CD4-positive, alpha-beta T cell treated with Interleukin-10 for 1 hour (primary cell): ENCODE data around the gene TGFA.

Experiments used
- DNase-seq: peaks from one replicate; pipeline ENCODE4 v3.0.0-alpha.2; 2020

Gene TGFA

DNA sequence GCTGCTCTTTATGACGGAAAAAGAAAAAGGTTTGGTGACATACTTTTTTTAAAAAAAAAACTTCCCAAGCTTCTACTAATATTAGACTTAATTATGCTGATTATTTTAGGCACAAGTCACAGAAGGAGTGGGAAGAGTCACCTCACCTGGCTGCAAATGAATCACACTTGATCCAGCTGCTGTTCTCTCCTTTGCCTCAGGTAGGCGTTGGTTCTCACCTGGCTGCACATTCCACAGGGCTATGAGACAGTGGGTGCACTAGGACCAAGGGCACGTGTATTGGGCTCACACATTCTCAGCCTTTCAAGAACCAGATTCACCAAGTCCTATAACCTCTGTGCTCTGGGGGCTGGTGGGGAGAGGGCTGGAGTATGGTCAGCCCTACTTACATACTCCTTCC, 93.3 kb downstream of the TGFA start:
- DNase-seq, result no peak

- no peak for DNase-seq
Measured at GRCh38 chr2:70458661-70459060, 95.0 kb downstream of the TGFA start.

DNA sequence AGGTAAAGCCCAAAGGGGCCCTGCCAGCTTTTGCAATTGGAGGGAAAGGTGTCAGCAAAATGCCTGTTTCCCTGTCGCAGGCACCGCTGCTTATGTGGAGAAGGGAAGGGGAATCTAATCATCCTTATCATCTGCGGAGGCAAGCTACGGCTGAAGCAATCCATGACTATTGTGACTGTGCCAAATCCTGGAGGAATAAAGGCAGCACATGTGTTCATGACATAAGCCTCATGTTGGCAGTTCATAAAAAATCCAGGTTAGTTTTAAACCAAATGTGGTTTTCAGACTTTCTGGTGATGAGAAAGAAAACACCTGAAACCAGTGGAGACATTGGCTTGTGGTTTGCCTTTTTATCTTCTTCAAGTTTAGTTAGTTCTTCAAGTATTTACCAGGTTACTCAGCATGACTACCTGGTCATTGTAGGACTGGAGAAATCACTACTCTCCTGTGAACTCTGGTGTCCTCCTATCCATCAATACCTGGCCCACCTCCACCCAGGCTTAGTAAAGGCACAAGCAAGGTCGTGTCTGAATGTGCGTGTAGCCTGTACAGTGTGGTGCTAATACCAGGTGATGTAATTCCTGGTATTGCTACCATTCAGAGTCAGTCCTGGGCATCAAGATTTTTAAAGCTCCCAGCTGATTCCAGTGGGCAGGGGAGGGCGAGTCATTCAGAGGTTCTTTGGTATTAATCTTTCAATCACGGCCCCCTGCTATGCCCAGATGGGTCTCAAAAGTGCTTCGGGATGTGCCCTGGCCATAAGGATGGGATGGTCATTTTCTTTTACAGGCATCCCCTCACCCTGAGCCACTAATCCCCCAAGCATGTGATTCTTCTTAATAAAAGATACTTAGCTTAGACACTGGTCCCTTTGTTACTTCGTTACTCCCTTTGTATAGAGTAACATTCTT, 96.8 kb downstream of the TGFA start:
- no peak for DNase-seq

DNA sequence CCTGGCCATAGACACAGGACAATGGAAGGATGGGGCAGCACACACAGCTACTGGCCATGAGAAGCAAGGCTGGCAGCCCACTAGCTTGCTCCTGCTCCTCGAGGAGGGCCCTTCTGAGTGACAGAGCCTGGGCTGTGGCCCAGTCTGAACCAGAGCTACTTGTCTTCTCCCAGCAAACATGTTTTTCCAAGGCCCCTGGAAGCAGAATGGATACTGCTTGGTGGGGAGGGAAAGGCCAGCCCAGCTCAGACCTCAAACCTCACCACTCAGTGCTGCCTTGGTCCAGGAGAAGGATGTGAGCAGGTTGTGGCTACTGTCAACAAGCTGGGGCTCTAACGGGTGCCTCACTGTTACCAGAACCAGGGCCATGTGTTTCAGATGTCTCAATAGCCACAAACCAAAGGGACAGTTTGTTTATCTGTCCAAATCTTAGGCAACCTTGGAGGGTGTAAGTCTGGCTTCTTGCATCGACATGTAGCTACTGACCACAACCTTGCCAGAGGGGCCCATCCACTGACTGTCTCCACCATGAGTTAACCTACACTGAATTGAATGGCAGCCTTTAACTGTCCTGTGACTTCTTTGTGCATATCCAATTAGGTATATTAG, 98.6 kb downstream of the TGFA start:
- no peak for DNase-seq

DNA sequence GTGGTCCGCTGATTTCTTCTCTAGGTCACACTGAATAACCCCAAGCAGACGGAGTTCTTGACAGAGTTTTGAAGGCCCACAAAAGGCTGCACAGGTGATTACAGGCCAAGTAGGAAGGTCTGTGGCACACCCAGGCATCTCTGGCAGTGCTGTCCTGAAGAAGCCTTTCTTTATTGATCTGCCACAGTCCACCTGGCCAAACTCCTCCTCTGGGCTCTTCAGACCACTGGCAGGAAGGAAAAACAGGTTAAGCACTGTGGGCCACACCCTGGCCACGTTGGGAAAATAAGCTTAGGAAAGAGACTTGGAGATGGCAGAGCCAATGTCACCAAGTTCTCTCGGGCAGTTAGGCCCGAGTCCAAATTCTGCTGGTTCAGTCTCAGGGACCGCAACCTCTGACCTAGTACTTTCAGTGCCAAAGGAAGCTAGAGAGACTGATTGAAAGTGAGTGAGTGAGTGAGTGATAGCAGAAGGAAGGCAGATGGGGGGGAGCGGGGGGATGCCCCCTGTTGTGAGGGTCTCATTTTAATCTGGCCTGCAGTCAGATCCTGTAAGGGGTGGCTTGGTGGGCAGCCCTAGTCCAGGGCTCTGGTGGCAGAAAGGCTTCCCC, 102.9 kb downstream of the TGFA start:
- no peak for DNase-seq

DNA sequence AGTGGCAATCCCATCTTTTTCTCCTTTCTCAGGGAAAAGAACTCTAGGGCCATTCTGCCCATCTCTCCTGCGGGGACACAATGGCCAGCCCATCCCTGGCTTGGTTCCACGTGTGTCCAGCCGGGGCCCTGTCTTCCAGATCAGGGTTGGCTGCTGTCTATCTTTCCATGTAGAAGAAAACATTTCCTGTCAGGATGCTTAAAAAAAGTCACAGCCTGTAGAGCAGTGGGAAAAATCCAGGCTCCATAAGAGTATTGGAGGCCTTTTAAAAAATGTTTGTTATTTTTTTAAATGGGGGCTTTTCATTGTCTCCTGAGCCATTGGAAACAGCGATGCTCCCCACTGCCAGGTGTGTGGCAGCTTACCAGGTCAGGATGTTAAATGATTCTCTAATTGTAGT, 105.6 kb downstream of the TGFA start:
- no peak for DNase-seq

DNA sequence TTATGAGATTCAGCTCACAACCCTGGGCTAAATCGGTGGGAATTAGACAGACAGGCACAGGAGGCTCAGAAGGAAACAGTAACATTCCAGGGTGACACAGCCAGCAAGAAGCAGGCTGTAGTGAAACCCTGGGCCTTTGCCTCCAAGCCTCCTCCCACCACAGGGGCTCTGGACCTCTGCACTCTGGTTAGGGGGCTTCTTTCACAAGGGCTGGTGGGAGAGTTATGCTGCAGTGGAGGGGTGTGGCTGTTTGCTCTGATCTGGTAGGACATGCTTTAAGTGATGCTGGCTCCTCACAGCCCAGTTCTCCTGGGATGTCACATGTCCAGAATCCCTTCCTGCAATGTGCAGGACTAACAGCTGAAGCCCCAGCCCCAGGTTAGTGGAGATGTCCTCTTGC, 109.9 kb downstream of the TGFA start:
- DNase-seq, result no peak

- DNase-seq, result no peak
Measured at GRCh38 chr2:70443078-70443465, 110.6 kb downstream of the TGFA start.

DNA sequence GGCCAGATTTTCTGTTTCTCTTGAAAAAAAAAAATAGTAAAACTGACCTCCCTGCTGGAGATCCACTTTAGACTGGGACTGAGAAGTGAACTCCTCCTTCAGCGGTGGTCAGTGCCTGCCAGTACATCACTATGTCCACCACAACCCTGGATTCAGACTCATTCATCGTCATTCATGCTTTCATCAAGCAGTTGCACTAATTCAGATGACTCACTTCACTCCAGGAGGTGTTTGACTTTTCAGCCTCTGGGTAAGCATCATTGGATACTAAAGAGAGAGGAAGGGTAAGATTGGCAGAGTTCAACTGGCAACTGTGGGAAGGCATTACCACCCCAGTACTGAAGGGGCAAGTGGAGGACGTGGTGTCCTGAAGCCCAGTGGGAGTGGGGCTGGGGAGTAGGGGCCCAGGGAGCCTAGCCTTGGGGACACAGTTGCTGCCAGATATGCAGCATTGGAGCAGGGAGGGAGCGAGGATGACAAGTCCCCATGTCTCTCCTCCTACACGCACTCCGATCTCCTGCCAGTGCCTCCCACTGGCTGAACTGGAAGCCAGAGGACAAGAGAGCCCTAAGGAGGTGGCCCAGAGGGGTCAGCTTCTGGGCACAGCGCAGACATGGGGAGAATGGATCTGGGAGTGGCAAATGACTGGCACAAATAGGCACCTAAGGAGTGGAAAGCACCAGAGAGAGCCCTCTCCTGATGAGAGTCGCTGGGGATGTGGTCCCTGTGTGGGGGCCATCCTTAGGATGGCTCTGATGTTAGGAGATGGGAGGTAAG, 111.1 kb downstream of the TGFA start:
- DNase-seq, result no peak

DNA sequence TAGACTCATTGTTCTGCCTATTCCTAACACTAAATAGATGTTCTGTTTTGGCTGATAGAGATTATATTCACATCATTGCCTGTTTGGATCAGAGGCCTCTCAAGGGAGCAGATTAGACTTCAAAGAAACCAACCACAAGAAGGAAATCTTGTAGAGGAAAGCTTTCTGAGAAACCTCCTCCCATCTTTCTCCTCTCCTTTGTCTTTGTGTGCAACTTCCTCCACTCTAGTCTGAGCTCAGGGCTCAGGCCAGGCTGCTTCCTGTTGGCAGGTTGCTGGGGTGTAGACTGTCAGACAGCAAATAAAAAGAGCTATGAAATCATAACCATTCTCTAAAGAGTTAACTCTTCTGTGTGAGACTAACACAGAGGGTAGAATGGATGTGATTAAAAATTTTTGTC, 113.0 kb downstream of the TGFA start:
- peak; percentile 51 for DNase-seq

GRCh38 chr2:70435138-70435537, 118.5 kb downstream of the TGFA start:
- no peak for DNase-seq

- no peak for DNase-seq
Measured at GRCh38 chr2:70433315-70433714, 120.3 kb downstream of the TGFA start.

- no peak for DNase-seq
Measured at GRCh38 chr2:70431716-70432347, 121.8 kb downstream of the TGFA start.

- DNase-seq, result no peak
Measured at GRCh38 chr2:70426341-70426740, 127.3 kb downstream of the TGFA start.

DNA sequence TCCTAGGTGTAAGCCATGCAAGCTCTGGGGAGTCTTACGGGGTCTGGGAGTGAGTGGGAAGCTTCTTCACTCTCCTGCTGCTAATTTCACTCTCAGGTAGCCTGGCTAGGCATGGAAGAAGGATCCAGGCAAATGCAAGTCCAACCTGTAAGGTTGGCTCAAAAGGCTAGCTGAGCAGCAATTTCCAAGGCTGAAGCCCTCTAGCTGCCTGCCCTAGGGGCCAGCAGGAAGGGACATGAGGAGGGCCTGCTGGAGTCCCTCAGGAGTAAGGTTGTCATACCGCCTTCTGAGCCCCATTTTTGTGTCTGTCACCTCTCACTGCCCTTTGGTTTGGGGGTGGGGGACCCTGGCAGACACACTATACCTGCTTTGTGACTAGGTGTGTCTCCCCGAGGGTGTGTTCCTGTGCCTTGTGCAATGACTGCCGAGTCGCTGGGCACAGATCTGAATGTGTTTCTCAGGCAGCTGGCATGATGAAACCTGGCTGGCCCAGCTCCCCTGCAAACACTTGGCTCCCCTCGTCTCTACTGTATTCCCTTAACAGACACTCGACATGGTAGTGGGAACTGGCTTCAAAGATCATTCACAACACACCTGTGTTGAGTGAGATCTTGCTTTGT, 127.8 kb downstream of the TGFA start:
- DNase-seq, result no peak

DNA sequence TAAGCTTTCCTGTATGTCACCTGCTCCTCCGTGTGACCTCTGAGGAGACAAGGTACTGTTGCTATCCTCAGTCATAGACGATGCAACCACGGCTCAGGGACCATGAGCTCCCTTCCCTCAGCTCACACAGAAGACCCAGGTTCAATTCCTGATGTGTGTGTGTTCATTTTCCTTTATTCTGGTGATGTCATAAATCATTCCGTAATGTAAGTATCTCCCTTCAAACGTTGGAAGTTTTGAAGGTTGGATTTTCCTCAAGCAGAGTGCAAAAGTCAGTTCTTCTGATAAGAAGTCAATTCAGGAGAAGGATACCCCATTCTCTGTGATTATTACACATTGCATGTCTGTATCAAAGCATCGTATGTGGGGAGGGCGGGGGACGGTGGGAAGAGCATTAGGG, 132.9 kb downstream of the TGFA start:
- no peak for DNase-seq

DNA sequence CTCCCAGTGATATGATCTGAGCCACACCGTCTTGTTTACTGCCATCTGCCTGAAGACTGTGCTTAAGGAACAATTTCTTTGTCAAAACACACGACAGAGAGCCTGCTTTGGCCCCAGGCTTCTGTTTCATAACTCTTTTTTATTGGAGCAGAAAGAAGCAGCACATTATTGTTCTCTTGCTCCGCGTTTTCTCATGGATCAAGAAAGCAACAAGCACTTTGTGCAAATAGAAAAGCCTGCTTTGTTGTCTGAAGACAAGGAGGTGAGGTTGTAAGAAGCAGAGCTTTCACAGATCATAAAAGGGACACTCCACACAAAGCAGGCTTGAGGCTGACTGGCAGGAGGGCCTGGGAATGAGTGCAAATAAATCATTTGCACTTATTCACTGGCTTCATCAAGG, 133.5 kb downstream of the TGFA start:
- DNase-seq, result no peak

- no peak for DNase-seq
Measured at GRCh38 chr2:70418514-70418913, 135.1 kb downstream of the TGFA start.

- DNase-seq, result no peak
Measured at GRCh38 chr2:70417011-70417410, 136.6 kb downstream of the TGFA start.

GRCh38 chr2:70412294-70413070, 141.1 kb downstream of the TGFA start:
- DNase-seq, result no peak

DNA sequence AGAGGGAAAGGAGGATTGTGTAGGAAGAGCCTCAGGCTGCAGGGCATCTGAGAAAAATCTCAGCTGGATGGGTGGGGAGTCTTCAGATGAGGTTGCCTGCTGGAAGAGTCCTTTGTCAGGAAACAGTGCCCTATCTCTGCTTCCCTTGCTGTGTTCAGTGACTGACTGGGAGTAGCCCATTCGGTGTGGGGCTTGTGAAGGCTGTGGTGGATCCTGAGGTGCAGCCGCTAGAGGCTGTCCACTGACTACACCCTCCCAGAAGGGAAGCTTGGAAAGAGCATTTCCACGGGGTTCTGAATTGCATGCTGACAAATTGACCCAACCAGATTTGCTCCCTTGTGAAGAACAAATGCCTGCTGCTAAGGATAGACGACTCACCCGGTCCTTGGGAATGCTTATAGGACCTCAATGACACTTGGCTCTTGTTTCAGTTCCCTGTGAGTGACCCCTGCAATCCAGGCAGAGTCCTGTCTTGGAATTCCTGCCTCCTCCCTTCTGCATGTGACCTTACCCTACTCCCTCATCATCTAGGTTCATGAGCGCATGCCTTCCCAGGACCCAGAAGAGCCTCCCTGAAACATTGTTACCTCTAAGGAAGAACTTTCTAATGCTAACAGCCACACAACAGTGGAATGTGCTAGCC, 142.0 kb downstream of the TGFA start:
- no peak for DNase-seq
